Heart left ventricle (tissue), 16 donors: ENCODE measurements around the gene CDC42SE1. TPM values are rescaled to one million over a fixed set of nuclear protein-coding genes. Genes with fewer than 3 reads are reported as not detected.

Source experiments
- ATAC-seq, 4 donors: fragments of 200-7000 bp; cut with Tn5 transposase; one replicate each; pipeline ENCODE4 v1.9.1; 2020 to 2022; ENCODE audit warnings: moderate library complexity in 4 of 4, mild to moderate bottlenecking in 3 of 4, moderate number of reproducible peaks in 1 of 4
- DNase-seq, 5 donors: peaks; one replicate each; pipeline ENCODE4 v3.0.0-alpha.2; 2020
- H3K27ac ChIP-seq, 12 donors: fragments of 200-600 bp; sonication (generic) in 4 of 12; one replicate each; pipeline versions ENCODE4 v1.5.0 to v1.8.0; 2016 to 2022; ENCODE audit warnings: mild to moderate bottlenecking in 2 of 12
- H3K27me3 ChIP-seq, 9 donors: fragments of 200-600 bp; sonication (generic) in 2 of 9; one replicate each; pipeline versions ENCODE4 v1.5.1 to v1.8.0; 2016 to 2022; ENCODE audit warnings: mild to moderate bottlenecking in 3 of 9
- H3K36me3 ChIP-seq, 9 donors: fragments of 200-600 bp; sonication (generic) in 2 of 9; one replicate each; pipeline versions ENCODE4 v1.5.0 to v1.8.0; 2018 to 2022; ENCODE audit warnings: mild to moderate bottlenecking in 2 of 9
- H3K4me1 ChIP-seq, 12 donors: fragments of 200-600 bp; sonication (generic) in 4 of 12; one replicate each; pipeline versions ENCODE4 v1.5.0 to v1.8.0; 2016 to 2022; ENCODE audit warnings: mild to moderate bottlenecking in 3 of 12
- H3K4me3 ChIP-seq, 12 donors: fragments of 200-600 bp; sonication (generic) in 4 of 12; one replicate each; pipeline versions ENCODE4 v1.5.0 to v1.8.0; 2017 to 2022; ENCODE audit warnings: mild to moderate bottlenecking in 9 of 12, moderate library complexity in 4 of 12
- H3K9me3 ChIP-seq, 12 donors: fragments of 200-600 bp; sonication (generic) in 4 of 12; one replicate each; pipeline versions ENCODE4 v1.5.0 to v1.8.0; 2016 to 2022; ENCODE audit warnings: mild to moderate bottlenecking in 1 of 12
- CTCF ChIP-seq, 12 donors: fragments of 200-600 bp; sonication (generic) in 4 of 12; IDR thresholded peaks; one replicate each; pipeline versions ENCODE4 v1.5.0 to v1.8.0; 2018 to 2022; ENCODE audit warnings: antibody characterized with exemption in 12 of 12, mild to moderate bottlenecking in 5 of 12
- POLR2A ChIP-seq, 2 donors: fragments of 450-650 bp; IDR thresholded peaks; one replicate each; pipeline ENCODE4 v1.6.1; 2017; ENCODE audit warnings: antibody characterized with exemption in 2 of 2, mild to moderate bottlenecking in 2 of 2, moderate library complexity in 2 of 2
- WGBS, 4 donors: extraction: QIAGEN DNeasy Blood & Tissue Kit in 2 of 4; methylation state at CpG; one replicate each; pipeline versions ENCODE4 v1.1.5 to v1.1.7; 2013 to 2018; 5-methylcytosine and 5-hydroxymethylcytosine counted together
- intact Hi-C, 10 donors: fragments of 100-400 bp; cut with DNase I; formaldehyde crosslinking; loops; one replicate each; pipeline versions ENCODE4 v1.11.1 to v1.14.2; 2022
- polyA plus RNA-seq, 2 donors: library from polyadenylated mRNA; stranded (reverse); fragments of 200-250 nt; gene quantifications; one replicate each; pipeline ENCODE4 v1.2.3, GENCODE V29; 2013
- total RNA-seq, 9 donors: library from RNA; depleted of rRNA in 2 of 9; stranded (reverse); fragments of >200 nt in 2 of 9; fragmentation: NEBNext Ultra II Directional in 3 of 9; extraction: Animal tissue kit (Norgen Biotek cat#: 25700) in 3 of 9; gene quantifications; one replicate each; pipeline versions ENCODE4 v1.1.0 to v1.2.4, GENCODE V29; 2016 to 2023
- donor health status: ischemic (EF 13 %, LVEDD 7.1; RV severe dilation, severe dysfunction).
- donor health status: healthy with polysubstance abuse.
- donor health status: DM: no; HTN: yes; CAD: no.
- donor health status: DM: no; HTN: no; CAD: no.
- donor health status: ischemic (EF 25% LVEDD 6.9; RV normal size, moderate dysfunction).
- donor health status: ischemic (EF 25% LVEDD 5.7; RV mildly dilated, moderate dysfunction).
- donor health status: healthy.
- donor health status: DM: yes; HTN: yes; CAD: no.
- donor health status: ischemic (EF 35%, LVEDD 5.7; RV mildly dilated, moderate dysfunction).
- donor health status: nonischemic (EF 11% LVEDD 7.7; RV severe dilation, severe dysfunction).
- donor health status: DM: yes; HTN: yes; CAD: no.
- donor health status: PGD.
- donor health status: ischemic (EF 29% LVEDD 5.4; RV normal size, mild dysfunction).
- donor health status: nonischemic (EF 23%, LVEDD 6.1; RV moderate dilation, normal function).

CDC42SE1 gene
- total and polyA plus RNA-seq, 11 donors, result 20.3 to 65.9 (median 28.2) TPM

- DNase-seq (no peak), ATAC-seq (no peak)
- no peaks in the 10 kb centered on the region for H3K27me3 ChIP-seq
- TF ChIP-seq CTCF (IDR thresholded peaks at IDR 0.05), result no peak
- TF ChIP-seq POLR2A (IDR thresholded peaks at IDR 0.05), result no peak
- H3K9me3 ChIP-seq, result no peaks in the 10 kb centered on the region
- H3K4me1 ChIP-seq, result peaks cover 12 to 86% (median 48%) of the 10 kb centered on the region in 12 donors
- intact Hi-C loops, result no loop called here
- peak overlapping the region in 9 of 12 donors; percentile 55 to 84 (median 73) for H3K4me3 ChIP-seq
- peaks cover 0 to 46% (median 42%) of the 10 kb centered on the region in 9 donors for H3K36me3 ChIP-seq
- H3K27ac ChIP-seq, result peak overlapping the region in 11 of 12 donors; percentile 6 to 64 (median 49)
Measured at GRCh38 chr1:151003180-151003579, 56.2 kb downstream of the CDC42SE1 start.

- peaks cover 0 to 52% (median 48%) of the 10 kb centered on the region in 9 donors for H3K36me3 ChIP-seq
- H3K4me3 ChIP-seq, result peak overlapping the region in 4 of 12 donors; percentile 55 to 82 (median 72)
- H3K27me3 ChIP-seq, result no peaks in the 10 kb centered on the region
- intact Hi-C loops, result no loop called here
- no peak for DNase-seq
- WGBS, 4 donors, result 47 to 66% (median 54%) methylated on average over 2 of the region's 2 CpGs
- no peaks in the 10 kb centered on the region for H3K9me3 ChIP-seq
- H3K4me1 ChIP-seq, result peaks cover 12 to 81% (median 43%) of the 10 kb centered on the region in 12 donors
- TF ChIP-seq POLR2A (IDR thresholded peaks at IDR 0.05), result no peak
- TF ChIP-seq CTCF (IDR thresholded peaks at IDR 0.05), result no peak
- H3K27ac ChIP-seq, result peak overlapping the region in 7 of 12 donors; percentile 11 to 64 (median 52)
- no peak for ATAC-seq
Measured at GRCh38 chr1:151002611-151003010, 56.8 kb downstream of the CDC42SE1 start.

GRCh38 chr1:151002051-151002450 lies 57.4 kb downstream of the CDC42SE1 start:
- Histone ChIP-seq H3K36me3 (peaks cover 0 to 57% (median 54%) of the 10 kb centered on the region in 9 donors), H3K27ac (peak overlapping the region in 4 of 12 donors; percentile 7 to 64 (median 34)), H3K4me3 (no peak overlapping the region), H3K9me3 (no peaks in the 10 kb centered on the region), H3K27me3 (no peaks in the 10 kb centered on the region), H3K4me1 (peaks cover 7 to 75% (median 38%) of the 10 kb centered on the region in 12 donors)
- intact Hi-C loops, result no loop called here
- ATAC-seq (no peak), DNase-seq (no peak)
- TF ChIP-seq CTCF (IDR thresholded peaks at IDR 0.05) (no peak), POLR2A (IDR thresholded peaks at IDR 0.05) (no peak)
- 58 to 66% (median 62%) methylated on average over 2 to 3 of the region's 3 CpGs for WGBS, 4 donors

GRCh38 chr1:151001602-151002001 lies 57.8 kb downstream of the CDC42SE1 start:
- TF ChIP-seq POLR2A (IDR thresholded peaks at IDR 0.05) (no peak), CTCF (IDR thresholded peaks at IDR 0.05) (no peak)
- H3K4me1 ChIP-seq, result peaks cover 6 to 71% (median 35%) of the 10 kb centered on the region in 12 donors
- H3K27ac ChIP-seq, result peak overlapping the region in 1 of 12 donors; percentile 64
- no peaks in the 10 kb centered on the region for H3K27me3 ChIP-seq
- WGBS, 4 donors, result 51 to 68% (median 62%) methylated on average over 4 of the region's 4 CpGs
- ATAC-seq (no peak), DNase-seq (no peak)
- H3K9me3 ChIP-seq, result no peaks in the 10 kb centered on the region
- H3K4me3 ChIP-seq, result no peak overlapping the region
- H3K36me3 ChIP-seq, result peaks cover 0 to 62% (median 57%) of the 10 kb centered on the region in 9 donors
- intact Hi-C loops, result no loop called here

Other genes starting within 250 kb of the CDC42SE1 start
- 10 to 100 TPM; 22.2 to 45.0 (median 32.0) TPM for gene ARNT, start 183.0 kb downstream of the CDC42SE1 start, total RNA-seq
- gene ARNT, start 183.0 kb downstream of the CDC42SE1 start, polyA plus RNA-seq, result 10 to 100 TPM; 10.3 to 18.2 TPM
- not detected for gene CTXND2, start 172.5 kb downstream of the CDC42SE1 start, total RNA-seq
- gene CTXND2, start 172.5 kb downstream of the CDC42SE1 start, polyA plus RNA-seq, result not detected
- 10 to 100 TPM; 12.5 to 28.0 (median 17.5) TPM for gene SETDB1, start 133.3 kb downstream of the CDC42SE1 start, total RNA-seq
- gene SETDB1, start 133.3 kb downstream of the CDC42SE1 start, polyA plus RNA-seq, result 10 to 100 TPM; 12.7 to 12.9 TPM
- 100 to 1,000 TPM in 2 of 9 donors, 10 to 100 TPM in 7; 51.7 to 113 (median 76.1) TPM for gene CERS2, start 84.8 kb downstream of the CDC42SE1 start, total RNA-seq
- gene CERS2, start 84.8 kb downstream of the CDC42SE1 start, polyA plus RNA-seq, result 10 to 100 TPM; 72.0 to 94.1 TPM
- gene ANXA9, start 77.3 kb downstream of the CDC42SE1 start, total RNA-seq, result 1 to 10 TPM in 1 of 9 donors, under 1 TPM in 3, not detected in 5; 0.12 to 2.0 (median 0.35) TPM
- gene ANXA9, start 77.3 kb downstream of the CDC42SE1 start, polyA plus RNA-seq, result under 1 TPM in 1 of 2 donors, not detected in 1; 0.19 TPM
- 10 to 100 TPM; 37.6 to 98.4 (median 54.2) TPM for gene MINDY1, start 52.7 kb downstream of the CDC42SE1 start, total RNA-seq
- gene MINDY1, start 52.7 kb downstream of the CDC42SE1 start, polyA plus RNA-seq, result 10 to 100 TPM; 18.5 to 20.4 TPM
- 10 to 100 TPM; 32.5 to 65.3 (median 42.0) TPM for gene PRUNE1, start 51.2 kb downstream of the CDC42SE1 start, total RNA-seq
- gene PRUNE1, start 51.2 kb downstream of the CDC42SE1 start, polyA plus RNA-seq, result 10 to 100 TPM; 15.1 to 22.8 TPM
- under 1 TPM in 7 of 9 donors, not detected in 2; 0.09 to 0.59 (median 0.38) TPM for gene BNIPL, start 23.0 kb downstream of the CDC42SE1 start, total RNA-seq
- gene BNIPL, start 23.0 kb downstream of the CDC42SE1 start, polyA plus RNA-seq, result under 1 TPM; 0.07 to 0.65 TPM
- gene C1orf56, start 11.9 kb downstream of the CDC42SE1 start, total RNA-seq, result 10 to 100 TPM in 3 of 9 donors, 1 to 10 TPM in 6; 7.1 to 14.2 (median 8.0) TPM
- gene C1orf56, start 11.9 kb downstream of the CDC42SE1 start, polyA plus RNA-seq, result 1 to 10 TPM; 6.3 to 7.5 TPM
- 10 to 100 TPM in 7 of 9 donors, 1 to 10 TPM in 2; 4.8 to 54.1 (median 20.5) TPM for gene MLLT11, start 775 bp upstream of the CDC42SE1 start, total RNA-seq
- gene MLLT11, start 775 bp upstream of the CDC42SE1 start, polyA plus RNA-seq, result 10 to 100 TPM in 1 of 2 donors, 1 to 10 TPM in 1; 5.4 to 23.4 TPM
- 10 to 100 TPM in 8 of 9 donors, 1 to 10 TPM in 1; 5.9 to 15.2 (median 11.7) TPM for gene GABPB2, start 11.1 kb upstream of the CDC42SE1 start, total RNA-seq
- 1 to 10 TPM; 4.6 to 8.9 TPM for gene GABPB2, start 11.1 kb upstream of the CDC42SE1 start, polyA plus RNA-seq
- gene SEMA6C, start 87.0 kb upstream of the CDC42SE1 start, total RNA-seq, result 10 to 100 TPM; 36.4 to 97.1 (median 50.8) TPM
- gene SEMA6C, start 87.0 kb upstream of the CDC42SE1 start, polyA plus RNA-seq, result 10 to 100 TPM; 16.4 to 85.0 TPM
- gene TNFAIP8L2, start 97.0 kb upstream of the CDC42SE1 start, total RNA-seq, result 1 to 10 TPM in 6 of 9 donors, under 1 TPM in 3; 0.49 to 7.9 (median 1.3) TPM
- gene TNFAIP8L2, start 97.0 kb upstream of the CDC42SE1 start, polyA plus RNA-seq, result 1 to 10 TPM; 1.6 to 2.0 TPM
- gene LYSMD1, start 106.3 kb upstream of the CDC42SE1 start, total RNA-seq, result 10 to 100 TPM; 10.1 to 26.8 (median 13.0) TPM
- gene LYSMD1, start 106.3 kb upstream of the CDC42SE1 start, polyA plus RNA-seq, result 10 to 100 TPM in 1 of 2 donors, 1 to 10 TPM in 1; 6.8 to 14.7 TPM
- 10 to 100 TPM; 11.5 to 28.4 (median 17.5) TPM for gene SCNM1, start 106.5 kb upstream of the CDC42SE1 start, total RNA-seq
- 10 to 100 TPM; 33.0 to 44.4 TPM for gene SCNM1, start 106.5 kb upstream of the CDC42SE1 start, polyA plus RNA-seq
- gene TMOD4, start 116.4 kb upstream of the CDC42SE1 start, total RNA-seq, result under 1 TPM in 3 of 9 donors, not detected in 6; 0.37 to 0.61 (median 0.50) TPM
- gene TMOD4, start 116.4 kb upstream of the CDC42SE1 start, polyA plus RNA-seq, result not detected
- gene VPS72, start 130.6 kb upstream of the CDC42SE1 start, total RNA-seq, result 10 to 100 TPM; 29.6 to 49.1 (median 38.1) TPM
- gene VPS72, start 130.6 kb upstream of the CDC42SE1 start, polyA plus RNA-seq, result 10 to 100 TPM; 31.2 to 41.6 TPM
- 10 to 100 TPM; 28.1 to 48.8 (median 37.0) TPM for gene PIP5K1A, start 138.9 kb upstream of the CDC42SE1 start, total RNA-seq
- 10 to 100 TPM; 20.5 to 26.1 TPM for gene PIP5K1A, start 138.9 kb upstream of the CDC42SE1 start, polyA plus RNA-seq
- gene PSMD4, start 195.1 kb upstream of the CDC42SE1 start, total RNA-seq, result 100 to 1,000 TPM; 127 to 181 (median 138) TPM
- 100 to 1,000 TPM; 205 to 231 TPM for gene PSMD4, start 195.1 kb upstream of the CDC42SE1 start, polyA plus RNA-seq
- 10 to 100 TPM; 10.9 to 30.3 (median 14.3) TPM for gene ZNF687, start 222.7 kb upstream of the CDC42SE1 start, total RNA-seq
- 10 to 100 TPM in 1 of 2 donors, 1 to 10 TPM in 1; 6.9 to 11.1 TPM for gene ZNF687, start 222.7 kb upstream of the CDC42SE1 start, polyA plus RNA-seq